ENCODE measurements around the gene TCF7L2.

The TCF7L2 gene

GRCh38 chr10:113130014-113130641 lies 180.1 kb downstream of the TCF7L2 start:
- DNase-seq, result no peak

GRCh38 chr10:113131613-113132261 lies 181.7 kb downstream of the TCF7L2 start:
- DNase-seq, result no peak

GRCh38 chr10:113132591-113133121 lies 182.6 kb downstream of the TCF7L2 start:
- DNase-seq, result no peak

- no peak for DNase-seq
These were observed 183.6 kb downstream of the TCF7L2 start for GRCh38 chr10:113133497-113134115.

GRCh38 chr10:113135025-113135424 lies 185.0 kb downstream of the TCF7L2 start:
- DNase-seq, result no peak

- no peak for DNase-seq
These were observed 188.1 kb downstream of the TCF7L2 start for GRCh38 chr10:113137941-113138685.

GRCh38 chr10:113138937-113139585 lies 189.0 kb downstream of the TCF7L2 start:
- no peak for DNase-seq

GRCh38 chr10:113139699-113140098 lies 189.7 kb downstream of the TCF7L2 start:
- DNase-seq, result no peak

GRCh38 chr10:113140143-113141011 lies 190.3 kb downstream of the TCF7L2 start:
- DNase-seq, result no peak

- DNase-seq, result peak; percentile 76
These were observed 192.7 kb downstream of the TCF7L2 start for GRCh38 chr10:113142601-113143362.

- no peak for DNase-seq
These were observed 194.5 kb downstream of the TCF7L2 start for GRCh38 chr10:113144576-113144975.

- no peak for DNase-seq
These were observed 198.2 kb downstream of the TCF7L2 start for GRCh38 chr10:113148071-113148825.

- DNase-seq, result no peak
These were observed 198.9 kb downstream of the TCF7L2 start for GRCh38 chr10:113148901-113149300.

- no peak for DNase-seq
These were observed 199.6 kb downstream of the TCF7L2 start for GRCh38 chr10:113149626-113150025.

GRCh38 chr10:113151190-113151666 lies 201.2 kb downstream of the TCF7L2 start:
- DNase-seq, result no peak

GRCh38 chr10:113153493-113154102 lies 203.6 kb downstream of the TCF7L2 start:
- no peak for DNase-seq

GRCh38 chr10:113157441-113157840 lies 207.4 kb downstream of the TCF7L2 start:
- DNase-seq, result no peak

- DNase-seq, result no peak
These were observed 208.1 kb downstream of the TCF7L2 start for GRCh38 chr10:113158183-113158582.

- no peak for DNase-seq
These were observed 209.5 kb downstream of the TCF7L2 start for GRCh38 chr10:113159563-113159962.

GRCh38 chr10:113160641-113161040 lies 210.6 kb downstream of the TCF7L2 start:
- DNase-seq, result no peak
